Adrenal gland (tissue), 12 donors: ENCODE results near the gene FGFRL1. TPM values are rescaled to one million over a fixed set of nuclear protein-coding genes. Genes with fewer than 3 reads are reported as not detected.

ENCODE experiments used
- DNase-seq, 7 donors: peaks; one replicate each; pipeline ENCODE4 v3.0.0-alpha.2; 2019 to 2020
- H3K27ac ChIP-seq, 5 donors: fragments of 200-600 bp; sonication (generic) in 4 of 5; 1 replicate in 3 of 5; 2 replicates in 2 of 5; pipeline versions ENCODE4 v1.5.1 to v1.8.0; 2016 to 2020; ENCODE audit warnings: mild to moderate bottlenecking in 1 of 5
- H3K27me3 ChIP-seq: fragments of 200-600 bp; 2 replicates; pipeline ENCODE4 v1.8.0; 2021
- H3K36me3 ChIP-seq, 2 donors: fragments of 200-600 bp; replicated peaks in 1 of 2; 1 replicate in 1 of 2; 2 replicates in 1 of 2; pipeline versions ENCODE4 v1.5.1 to v1.8.0; 2018 to 2022
- H3K4me1 ChIP-seq, 2 donors: fragments of 200-600 bp; replicated peaks in 1 of 2; 1 replicate in 1 of 2; 2 replicates in 1 of 2; pipeline versions ENCODE4 v1.5.1 to v1.8.0; 2018 to 2021
- H3K4me3 ChIP-seq, 4 donors: fragments of 200-600 bp; sonication (generic) in 3 of 4; one replicate each; pipeline ENCODE4 v1.5.1; 2016 to 2018
- H3K9me3 ChIP-seq, 3 donors: fragments of 200-600 bp; sonication (generic) in 1 of 3; replicated peaks in 1 of 3; 1 replicate in 2 of 3; 2 replicates in 1 of 3; pipeline versions ENCODE4 v1.5.1 to v1.8.0; 2016 to 2021
- CTCF ChIP-seq, 6 experiments: fragments of 450-650 bp in 4 of 6; fragments of 200-600 bp in 2 of 6; sonication (generic) in 1 of 6; IDR thresholded peaks; 1 replicate in 5 of 6; 2 replicates in 1 of 6; pipeline versions ENCODE4 v1.5.1 to v1.8.0; 2016 to 2021; ENCODE audit warnings: antibody characterized with exemption in 6 of 6, mild to moderate bottlenecking in 2 of 6, moderate library complexity in 1 of 6
- POLR2A ChIP-seq, 2 donors: fragments of 450-650 bp; IDR thresholded peaks; one replicate each; pipeline ENCODE4 v1.6.1; 2017; ENCODE audit warnings: antibody characterized with exemption in 2 of 2, mild to moderate bottlenecking in 2 of 2, moderate library complexity in 1 of 2
- WGBS, 4 donors: extraction: QIAGEN DNeasy Blood & Tissue Kit in 2 of 4; methylation state at CpG; one replicate each; pipeline versions ENCODE4 v1.1.5 to v1.1.7; 2013 to 2017; 5-methylcytosine and 5-hydroxymethylcytosine counted together
- intact Hi-C, 2 donors: fragments of 100-400 bp; cut with DNase I; formaldehyde crosslinking; loops; one replicate each; pipeline versions ENCODE4 v1.14.1 to v1.15.0; 2022 to 2023
- polyA plus RNA-seq, 3 donors: library from polyadenylated mRNA; stranded (reverse); fragments of 200-250 nt in 2 of 3; fragments of 350-450 nt in 1 of 3; fragmentation: Illumina TruSeq in 1 of 3; extraction: RNeasy Lipid Tissue Mini Kit (QIAGEN cat#74804) in 1 of 3; gene quantifications; one replicate each; pipeline ENCODE4 v1.2.3, GENCODE V29; 2013 to 2014
- total RNA-seq, 9 donors: library from RNA; depleted of rRNA in 4 of 9; stranded (reverse); fragments of >200 nt in 4 of 9; fragments of 120-200 nt in 1 of 9; fragmentation: NEBNext Ultra II Directional in 1 of 9; extraction: Animal tissue kit (Norgen Biotek cat#: 25700) in 1 of 9; gene quantifications; one replicate each; pipeline versions ENCODE4 v1.1.0 to v1.2.4, GENCODE V29; 2013 to 2023
- donor health status: healthy with polysubstance abuse.
- donor health status: Bipolar disorder and iron deficiency.
- donor health status: DM: yes; HTN: yes; CAD: no.
- donor health status: DM: no; HTN: no; CAD: no.
- donor health status: DM: no; HTN: no; CAD: no.
- donor health status: DM: yes; HTN: yes; CAD: no.

FGFRL1 gene
- total and polyA plus RNA-seq, 12 donors, result 24.4 to 274 (median 77.8) TPM

DNA sequence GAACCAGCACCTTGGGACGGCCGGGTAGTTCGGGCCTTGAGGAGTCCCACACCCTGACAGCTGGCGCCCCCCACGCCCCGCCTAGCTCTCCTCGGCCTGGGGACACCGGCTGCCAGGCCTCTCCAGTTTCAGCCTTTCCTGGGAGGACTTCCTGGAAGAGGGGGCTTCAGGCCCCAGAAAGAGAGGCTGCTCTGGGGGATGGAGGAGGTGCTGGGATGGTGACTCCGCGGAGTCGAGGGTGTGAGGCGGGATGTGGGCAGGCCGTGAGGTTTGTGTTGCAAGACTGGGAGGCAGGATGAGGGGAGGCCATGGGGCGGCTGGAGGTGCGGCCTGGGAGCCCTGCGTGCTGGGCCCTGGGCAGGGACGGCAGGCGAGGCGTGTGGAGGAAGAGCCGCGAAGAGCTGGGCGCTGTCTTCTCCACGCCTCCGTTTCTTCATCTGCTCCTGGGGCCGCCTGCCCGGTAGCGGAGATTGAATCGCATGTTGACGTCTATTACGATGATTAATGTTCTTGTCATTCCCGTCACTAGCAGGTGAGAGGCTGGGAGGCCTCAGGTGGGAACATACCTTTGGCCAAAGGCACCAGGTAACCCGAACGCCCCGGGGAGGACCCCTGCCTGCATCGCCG lies 918 bp upstream of the FGFRL1 start:
- TF ChIP-seq POLR2A (IDR thresholded peaks at IDR 0.05) (peak in 1 of 2 donors; percentile 24), CTCF (IDR thresholded peaks at IDR 0.05) (no peak)
- intact Hi-C loops, result no loop called here
- Histone ChIP-seq H3K27ac (peak overlapping the region in 4 of 5 donors; percentile 30 to 90 (median 64)), H3K4me3 (peak overlapping the region in 2 of 4 donors; percentile 35 to 55), H3K9me3 (no peaks in the 10 kb centered on the region), H3K36me3 (no peaks in the 10 kb centered on the region), H3K4me1 (peaks cover 26 to 49% of the 10 kb centered on the region in 2 donors), H3K27me3 (peaks cover 4% of the 10 kb centered on the region)
- 0 to 3% (median 2%) methylated on average over 8 to 36 of the region's 36 CpGs for WGBS, 4 donors
- DNase-seq, result peak; percentile 57 to 89 (median 84)

GRCh38 chr4:1011666-1012033 lies 224 bp downstream of the FGFRL1 start:
- H3K4me3 ChIP-seq, result peak overlapping the region in 1 of 4 donors; percentile 80
- H3K27me3 ChIP-seq, result peaks cover 4% of the 10 kb centered on the region
- WGBS, 4 donors, result 1% methylated on average over 33 to 67 of the region's 69 CpGs; no CpG with 5 or more reads in 2 of the 4 donors
- DNase-seq, result no peak
- TF ChIP-seq POLR2A (IDR thresholded peaks at IDR 0.05) (no peak), CTCF (IDR thresholded peaks at IDR 0.05) (no peak)
- H3K36me3 ChIP-seq, result no peaks in the 10 kb centered on the region
- no peaks in the 10 kb centered on the region for H3K9me3 ChIP-seq
- peak overlapping the region in 1 of 5 donors; percentile 90 for H3K27ac ChIP-seq
- intact Hi-C loops, result no loop called here
- H3K4me1 ChIP-seq, result peaks cover 29 to 58% of the 10 kb centered on the region in 2 donors

DNA sequence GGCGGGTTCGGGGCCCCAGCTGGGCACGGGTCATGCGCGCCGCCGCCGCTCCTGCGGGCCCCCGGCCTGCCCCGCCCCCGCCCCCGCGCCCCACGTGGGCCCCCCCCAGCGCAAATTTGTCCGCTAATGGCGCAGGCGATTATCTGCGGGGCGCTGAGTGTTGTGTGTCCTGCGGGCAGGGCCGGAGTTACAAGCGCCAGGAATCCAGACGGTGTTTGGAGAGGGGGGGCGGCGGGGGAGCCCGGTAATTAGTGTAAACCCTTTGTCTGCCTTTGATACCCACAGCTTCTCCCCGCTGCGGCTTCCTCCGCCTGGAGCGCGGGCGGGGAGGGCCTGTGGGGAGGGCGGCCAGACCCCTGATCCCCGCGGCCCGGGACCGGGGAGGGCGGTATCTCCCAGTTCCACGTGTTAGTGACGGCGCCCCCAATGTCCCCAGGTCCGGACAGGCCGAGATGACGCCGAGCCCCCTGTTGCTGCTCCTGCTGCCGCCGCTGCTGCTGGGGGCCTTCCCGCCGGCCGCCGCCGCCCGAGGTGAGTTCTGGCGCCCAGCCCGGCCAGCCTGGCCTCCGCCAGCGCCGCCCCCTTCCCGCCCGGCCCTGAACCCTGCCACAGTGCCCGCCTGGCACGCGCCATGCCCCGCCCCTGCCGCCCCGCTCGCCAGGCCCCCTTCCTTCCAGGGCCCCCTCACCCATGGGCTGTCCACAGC lies 761 bp downstream of the FGFRL1 start:
- WGBS, 4 donors, result 2 to 12% (median 5%) methylated on average over 16 to 69 of the region's 69 CpGs; no CpG with 5 or more reads in 1 of the 4 donors
- H3K9me3 ChIP-seq, result no peaks in the 10 kb centered on the region
- DNase-seq, result peak; percentile 57 to 78 (median 73)
- peaks cover 4% of the 10 kb centered on the region for H3K27me3 ChIP-seq
- TF ChIP-seq CTCF (IDR thresholded peaks at IDR 0.05) (no peak), POLR2A (IDR thresholded peaks at IDR 0.05) (no peak)
- H3K36me3 ChIP-seq, result no peaks in the 10 kb centered on the region
- H3K27ac ChIP-seq, result peak overlapping the region; percentile 11 to 90 (median 73)
- intact Hi-C loops, result no loop called here
- H3K4me3 ChIP-seq, result peak overlapping the region in 2 of 4 donors; percentile 45 to 80
- H3K4me1 ChIP-seq, result peaks cover 29 to 58% of the 10 kb centered on the region in 2 donors

GRCh38 chr4:1013225-1014073 lies 2.0 kb downstream of the FGFRL1 start:
- Histone ChIP-seq H3K36me3 (no peaks in the 10 kb centered on the region), H3K27me3 (peaks cover under 1% of the 10 kb centered on the region), H3K9me3 (no peaks in the 10 kb centered on the region), H3K4me3 (no peak overlapping the region), H3K27ac (peak overlapping the region; percentile 39 to 90 (median 73)), H3K4me1 (peaks cover 29 to 58% of the 10 kb centered on the region in 2 donors)
- intact Hi-C loops, result no loop called here
- DNase-seq, result peak in 6 of 7 donors; percentile 63 to 79 (median 68)
- WGBS, 4 donors, result 71 to 78% (median 74%) methylated on average over 4 to 43 of the region's 43 CpGs
- TF ChIP-seq CTCF (IDR thresholded peaks at IDR 0.05) (no peak), POLR2A (IDR thresholded peaks at IDR 0.05) (no peak)
